GM10847 (cell line): Measurements from ENCODE around the gene DHDH.
A peak's percentile ranks its signal among the peaks of the same experiment; 100 is the strongest.

Experiments used
- POLR2A ChIP-seq: IDR thresholded peaks from 2 replicates; pipeline ENCODE4 v1.6.1; 2011; ENCODE audit not compliant: insufficient read length; ENCODE audit errors: extremely low read depth

DHDH gene

DNA sequence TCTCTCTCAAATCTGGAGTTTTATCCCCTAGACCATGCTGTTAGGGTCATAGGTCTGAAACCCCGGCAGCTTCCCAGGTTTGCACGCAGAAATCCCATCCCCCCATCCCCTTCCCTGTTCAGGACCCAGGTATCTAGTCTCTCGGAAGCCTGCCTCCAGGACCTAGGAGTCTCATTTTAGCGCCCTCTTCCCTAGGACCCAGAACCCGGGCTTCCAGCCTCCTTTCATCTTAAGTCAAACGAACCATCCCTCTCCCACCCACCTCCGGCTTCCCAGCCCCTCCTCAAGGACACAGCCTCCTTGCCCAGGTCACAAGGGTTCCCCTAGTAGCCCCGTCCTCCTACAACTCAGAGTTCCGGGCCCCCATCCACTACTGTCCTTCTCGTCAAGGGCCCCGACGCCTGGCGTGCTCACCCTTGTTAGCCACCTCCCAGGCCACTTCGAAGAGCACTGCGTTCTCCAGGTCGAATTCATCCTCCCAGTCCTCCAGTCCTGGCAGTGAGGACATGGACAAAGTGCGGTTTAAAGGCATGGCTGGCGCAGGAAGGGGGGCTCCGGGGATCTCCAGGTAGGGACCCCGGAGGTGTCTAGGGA, 59.2 kb downstream of the DHDH start:
- no peak for TF ChIP-seq POLR2A

DNA sequence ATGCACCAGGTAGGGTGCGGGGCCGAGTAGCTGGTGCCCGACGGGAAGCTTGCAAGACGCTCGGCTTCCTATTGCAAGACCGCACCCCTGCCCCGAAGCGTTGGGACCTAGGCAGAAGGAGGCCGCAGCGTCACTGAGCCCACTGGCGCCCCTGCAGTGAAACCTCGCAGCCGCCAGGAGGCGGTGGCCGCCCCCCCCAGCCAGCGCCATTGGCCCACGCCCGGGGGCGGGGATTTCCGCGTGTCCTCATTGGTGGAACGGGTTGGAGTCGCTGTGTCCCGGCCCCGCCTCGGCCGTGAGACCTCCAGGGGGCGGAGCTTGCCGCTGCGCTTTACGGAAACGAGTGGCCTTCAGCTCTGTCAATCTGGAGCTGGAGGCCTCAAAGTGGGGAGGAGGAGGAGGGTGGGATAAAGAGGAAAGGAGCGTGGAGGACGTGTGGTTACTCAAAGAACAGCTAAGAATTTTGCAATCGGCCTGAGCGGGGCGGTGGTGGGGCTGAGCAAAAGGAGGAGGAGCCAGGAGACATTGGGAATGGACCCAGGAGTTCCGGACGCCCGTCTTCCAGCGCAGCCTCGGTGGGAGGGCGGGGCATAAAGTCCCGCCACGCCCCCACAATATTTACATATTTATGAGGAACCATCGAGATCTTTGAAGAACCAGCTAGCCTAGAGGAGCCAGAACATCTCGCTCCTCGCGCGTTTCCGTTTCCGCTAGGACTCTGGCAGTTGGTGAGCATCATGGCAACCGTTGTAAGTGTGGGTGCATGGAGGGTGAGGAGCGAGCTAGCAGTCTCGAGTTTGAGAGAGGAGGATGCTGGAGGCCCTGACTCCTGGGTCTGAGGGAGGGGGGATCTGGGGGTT, 59.9 kb downstream of the DHDH start, which contains the start of the genes GYS1 and RUVBL2:
GYS1 (minus strand) TSS at position 135 of the 860 bp plus-strand sequence. CDS start 197 bp downstream, outside the sequence.
RUVBL2 (plus strand) TSS at position 713 of the 860 bp plus-strand sequence; CDS start at position 738, 25 bp downstream.
- TF ChIP-seq POLR2A: peak; percentile 75

DNA sequence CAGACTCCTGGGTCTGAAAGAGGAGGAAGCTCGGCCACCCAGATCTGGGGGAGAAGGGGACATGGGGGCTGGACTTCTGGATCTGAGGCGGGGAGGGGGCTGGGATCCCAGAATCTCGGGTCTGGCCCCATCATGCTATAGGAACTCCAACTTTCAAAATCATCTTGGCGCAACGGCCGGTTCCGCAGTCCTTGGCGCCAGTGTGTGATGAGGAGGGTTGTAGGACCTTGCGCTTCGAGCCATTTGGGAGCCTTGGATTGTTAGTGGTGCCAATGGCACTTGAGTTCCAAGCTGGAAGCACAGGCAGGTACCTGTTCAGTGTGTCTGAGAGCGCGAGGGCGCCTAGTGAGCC, 60.5 kb downstream of the DHDH start:
- TF ChIP-seq POLR2A: no peak
